OCI-LY1 (cell line): Measurements from ENCODE around the gene QKI.

Experiments used
- EZH2 ChIP-seq: fragments of 200-600 bp; sonication (generic), shearing (Covaris generic); IDR thresholded peaks from 2 replicates; pipeline ENCODE4 v1.8.0; 2017; ENCODE audit warnings: borderline replicate concordance, mixed run types, mild to moderate bottlenecking, antibody characterized with exemption, low read length, moderate library complexity, mixed read lengths
- TF ChIP-seq, protein P1 (sequence below): fragments of 200-600 bp; sonication (generic), shearing (Covaris generic); IDR thresholded peaks from 2 replicates; pipeline ENCODE4 v1.5.1; 2017; ENCODE audit warnings: mild to moderate bottlenecking, antibody characterized with exemption, low read length, moderate library complexity, mixed read lengths

DNA sequence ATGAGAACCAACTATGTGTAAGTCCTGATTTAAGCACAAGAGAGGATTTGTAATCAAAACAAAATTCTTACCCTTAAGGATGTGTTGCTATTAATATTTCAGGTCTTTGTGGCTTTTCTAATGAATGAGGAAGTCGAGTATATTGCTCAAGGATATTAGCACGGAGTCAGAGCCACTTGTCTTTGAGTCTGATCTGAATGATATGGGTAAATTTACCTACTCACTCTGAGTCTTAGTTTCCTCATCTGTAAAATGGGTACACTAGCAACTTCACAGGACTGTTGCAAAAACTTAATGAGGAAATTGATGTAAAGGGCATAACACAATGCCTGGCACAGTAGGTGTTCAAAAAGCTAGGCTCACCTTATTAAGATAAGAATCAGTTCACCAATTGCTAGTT, 30.0 kb upstream of the QKI start:
- no peak for TF ChIP-seq EZH2
- TF ChIP-seq, protein P1, sequence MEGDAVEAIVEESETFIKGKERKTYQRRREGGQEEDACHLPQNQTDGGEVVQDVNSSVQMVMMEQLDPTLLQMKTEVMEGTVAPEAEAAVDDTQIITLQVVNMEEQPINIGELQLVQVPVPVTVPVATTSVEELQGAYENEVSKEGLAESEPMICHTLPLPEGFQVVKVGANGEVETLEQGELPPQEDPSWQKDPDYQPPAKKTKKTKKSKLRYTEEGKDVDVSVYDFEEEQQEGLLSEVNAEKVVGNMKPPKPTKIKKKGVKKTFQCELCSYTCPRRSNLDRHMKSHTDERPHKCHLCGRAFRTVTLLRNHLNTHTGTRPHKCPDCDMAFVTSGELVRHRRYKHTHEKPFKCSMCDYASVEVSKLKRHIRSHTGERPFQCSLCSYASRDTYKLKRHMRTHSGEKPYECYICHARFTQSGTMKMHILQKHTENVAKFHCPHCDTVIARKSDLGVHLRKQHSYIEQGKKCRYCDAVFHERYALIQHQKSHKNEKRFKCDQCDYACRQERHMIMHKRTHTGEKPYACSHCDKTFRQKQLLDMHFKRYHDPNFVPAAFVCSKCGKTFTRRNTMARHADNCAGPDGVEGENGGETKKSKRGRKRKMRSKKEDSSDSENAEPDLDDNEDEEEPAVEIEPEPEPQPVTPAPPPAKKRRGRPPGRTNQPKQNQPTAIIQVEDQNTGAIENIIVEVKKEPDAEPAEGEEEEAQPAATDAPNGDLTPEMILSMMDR, result no peak
